Astrocyte (in vitro differentiated cells and primary cell): Measurements from ENCODE around the gene NSD1.

Experiments
- CTCF ChIP-seq: IDR thresholded peaks from 2 replicates; pipeline ENCODE4 v1.5.1; 2011; ENCODE audit warnings: low read depth, mild to moderate bottlenecking, inconsistent platforms, low read length, moderate library complexity; ENCODE audit not compliant: insufficient read depth
- EZH2 ChIP-seq: IDR thresholded peaks from 2 replicates; pipeline ENCODE4 v1.6.1; 2012; ENCODE audit warnings: mild to moderate bottlenecking, low read length, inconsistent platforms; ENCODE audit not compliant: insufficient read depth

GRCh38 chr5:177349762-177350161 lies 216.2 kb downstream of the NSD1 start:
- TF ChIP-seq CTCF (no peak), EZH2 (no peak)
